ENCODE data around the gene RBM10. TPM values are rescaled to one million over a fixed set of nuclear protein-coding genes. Genes with fewer than 3 reads are reported as not detected.

Gene RBM10
- total RNA-seq, 3 donors from 2014 or later = 28.2 to 33.1 (median 31.0) TPM

DNA sequence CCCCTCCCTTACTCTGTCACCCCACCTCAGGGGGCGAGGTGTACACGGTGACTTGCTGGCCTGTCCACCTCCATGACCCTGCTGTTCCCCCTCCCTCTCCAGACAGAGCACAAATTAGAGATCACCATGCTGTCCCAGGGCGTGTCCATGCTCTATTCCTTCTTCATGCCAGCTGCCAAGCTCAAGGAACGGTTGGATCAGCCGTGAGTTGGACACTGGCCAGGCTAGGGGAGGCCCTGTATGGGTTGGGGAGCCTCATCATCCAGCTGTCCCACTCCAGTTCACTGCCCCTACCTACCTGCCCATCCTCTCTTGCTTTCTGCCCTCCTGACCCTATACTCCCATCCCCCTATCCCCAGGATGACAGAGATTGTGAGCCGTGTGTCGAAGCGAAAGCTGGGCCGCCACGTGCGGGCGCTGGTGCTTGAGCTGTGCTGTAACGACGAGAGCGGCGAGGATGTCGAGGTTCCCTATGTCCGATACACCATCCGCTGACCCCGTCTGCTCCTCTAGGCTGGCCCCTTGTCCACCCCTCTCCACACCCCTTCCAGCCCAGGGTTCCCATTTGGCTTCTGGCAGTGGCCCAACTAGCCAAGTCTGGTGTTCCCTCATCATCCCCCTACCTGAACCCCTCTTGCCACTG, 69.5 kb downstream of the RBM10 start:
- Histone ChIP-seq H3K4me1 (peaks cover 0 to 9% of the 10 kb centered on the region in 2 donors), H3K27ac (peak overlapping the region in 1 of 2 donors; percentile 97), H3K27me3 (no peaks in the 10 kb centered on the region), H3K36me3 (peaks cover 7% of the 10 kb centered on the region), H3K9me3 (no peaks in the 10 kb centered on the region), H3K4me3 (no peak overlapping the region)
- intact Hi-C loops (cut with DNase I; ENCODE audit: low total_unique reads) = no loop called here
- no peak for TF ChIP-seq POLR2A (IDR thresholded peaks at IDR 0.05)
- TF ChIP-seq, protein P1, sequence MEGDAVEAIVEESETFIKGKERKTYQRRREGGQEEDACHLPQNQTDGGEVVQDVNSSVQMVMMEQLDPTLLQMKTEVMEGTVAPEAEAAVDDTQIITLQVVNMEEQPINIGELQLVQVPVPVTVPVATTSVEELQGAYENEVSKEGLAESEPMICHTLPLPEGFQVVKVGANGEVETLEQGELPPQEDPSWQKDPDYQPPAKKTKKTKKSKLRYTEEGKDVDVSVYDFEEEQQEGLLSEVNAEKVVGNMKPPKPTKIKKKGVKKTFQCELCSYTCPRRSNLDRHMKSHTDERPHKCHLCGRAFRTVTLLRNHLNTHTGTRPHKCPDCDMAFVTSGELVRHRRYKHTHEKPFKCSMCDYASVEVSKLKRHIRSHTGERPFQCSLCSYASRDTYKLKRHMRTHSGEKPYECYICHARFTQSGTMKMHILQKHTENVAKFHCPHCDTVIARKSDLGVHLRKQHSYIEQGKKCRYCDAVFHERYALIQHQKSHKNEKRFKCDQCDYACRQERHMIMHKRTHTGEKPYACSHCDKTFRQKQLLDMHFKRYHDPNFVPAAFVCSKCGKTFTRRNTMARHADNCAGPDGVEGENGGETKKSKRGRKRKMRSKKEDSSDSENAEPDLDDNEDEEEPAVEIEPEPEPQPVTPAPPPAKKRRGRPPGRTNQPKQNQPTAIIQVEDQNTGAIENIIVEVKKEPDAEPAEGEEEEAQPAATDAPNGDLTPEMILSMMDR (IDR thresholded peaks at IDR 0.05) = no peak
- no peak for TF ChIP-seq POLR2AphosphoS5 (IDR thresholded peaks at IDR 0.05)
- DNase-seq (ENCODE audit: low spot score in 2 of 2) = no peak

DNA sequence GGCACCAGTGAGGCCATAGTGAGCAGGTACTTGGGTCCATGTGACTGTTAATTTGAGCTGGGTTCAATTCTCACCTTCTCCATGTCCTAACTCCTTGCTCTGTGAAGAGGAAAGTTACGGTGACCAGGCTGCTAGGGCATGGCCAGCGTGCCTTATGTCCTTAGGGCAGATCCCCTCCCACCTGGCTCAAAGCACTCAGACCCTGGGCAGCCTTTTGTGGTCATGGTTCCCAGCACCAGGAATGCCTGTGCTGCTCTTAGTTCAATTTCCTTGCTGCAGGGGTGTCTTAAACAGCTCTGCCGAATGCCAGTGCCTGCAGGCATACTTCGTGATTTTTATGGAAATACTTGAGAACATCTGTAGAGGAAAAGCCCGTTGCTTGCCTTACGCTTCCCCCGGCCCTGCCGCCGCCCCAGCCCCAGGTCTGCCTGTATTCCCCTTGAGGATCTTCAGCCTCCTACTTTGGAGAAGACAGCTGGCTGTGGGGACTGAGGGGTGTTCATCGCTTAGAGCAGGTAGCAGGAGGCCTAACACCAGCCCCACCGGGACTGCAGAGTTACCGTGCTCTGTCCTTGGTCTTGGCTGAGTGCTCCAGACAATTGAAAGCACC, 70.4 kb downstream of the RBM10 start:
- peaks cover 7% of the 10 kb centered on the region for H3K36me3 ChIP-seq
- DNase-seq (ENCODE audit: low spot score in 2 of 2) = no peak

DNA sequence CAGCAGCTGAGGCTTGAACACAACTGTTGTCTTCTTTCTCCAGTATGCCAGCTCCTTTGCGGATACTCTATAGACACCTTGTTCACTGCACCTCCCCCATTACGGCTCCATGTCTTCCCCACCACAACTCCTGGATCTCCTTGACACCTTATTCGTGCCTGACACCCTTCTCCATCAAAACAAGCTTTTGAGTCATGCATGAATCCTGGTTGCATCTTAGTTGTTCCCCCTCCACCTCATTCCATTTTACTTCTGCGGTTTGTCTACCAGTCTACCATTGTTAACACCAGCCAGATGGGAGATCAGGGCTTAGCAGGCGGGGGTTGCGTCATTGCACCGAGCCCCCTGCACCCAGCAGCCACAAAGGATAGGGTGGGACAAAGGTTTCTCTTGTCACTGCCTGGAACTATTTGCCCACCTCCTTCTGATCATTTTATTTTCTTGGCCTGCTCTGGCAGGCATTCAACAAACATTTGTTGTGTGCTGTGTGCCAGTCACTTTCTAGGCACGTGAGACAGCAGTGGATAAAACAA, 71.4 kb downstream of the RBM10 start:
- intact Hi-C loops (cut with DNase I; ENCODE audit: low total_unique reads) = no loop called here
- DNase-seq (ENCODE audit: low spot score in 2 of 2) = no peak
- peaks cover 7% of the 10 kb centered on the region for H3K36me3 ChIP-seq

More for the DNA sequence above, 70.4 kb downstream of the RBM10 start:
- H3K4me3 ChIP-seq = no peak overlapping the region
- TF ChIP-seq, protein P1 (IDR thresholded peaks at IDR 0.05) = no peak
- no peak for TF ChIP-seq POLR2AphosphoS5 (IDR thresholded peaks at IDR 0.05)
- peak overlapping the region; percentile 89 to 97 for H3K27ac ChIP-seq
- H3K4me1 ChIP-seq = peaks cover 3 to 9% of the 10 kb centered on the region in 2 donors
- H3K9me3 ChIP-seq = no peaks in the 10 kb centered on the region
- intact Hi-C loops (cut with DNase I; ENCODE audit: low total_unique reads) = no loop called here
- H3K27me3 ChIP-seq = no peaks in the 10 kb centered on the region

DNA sequence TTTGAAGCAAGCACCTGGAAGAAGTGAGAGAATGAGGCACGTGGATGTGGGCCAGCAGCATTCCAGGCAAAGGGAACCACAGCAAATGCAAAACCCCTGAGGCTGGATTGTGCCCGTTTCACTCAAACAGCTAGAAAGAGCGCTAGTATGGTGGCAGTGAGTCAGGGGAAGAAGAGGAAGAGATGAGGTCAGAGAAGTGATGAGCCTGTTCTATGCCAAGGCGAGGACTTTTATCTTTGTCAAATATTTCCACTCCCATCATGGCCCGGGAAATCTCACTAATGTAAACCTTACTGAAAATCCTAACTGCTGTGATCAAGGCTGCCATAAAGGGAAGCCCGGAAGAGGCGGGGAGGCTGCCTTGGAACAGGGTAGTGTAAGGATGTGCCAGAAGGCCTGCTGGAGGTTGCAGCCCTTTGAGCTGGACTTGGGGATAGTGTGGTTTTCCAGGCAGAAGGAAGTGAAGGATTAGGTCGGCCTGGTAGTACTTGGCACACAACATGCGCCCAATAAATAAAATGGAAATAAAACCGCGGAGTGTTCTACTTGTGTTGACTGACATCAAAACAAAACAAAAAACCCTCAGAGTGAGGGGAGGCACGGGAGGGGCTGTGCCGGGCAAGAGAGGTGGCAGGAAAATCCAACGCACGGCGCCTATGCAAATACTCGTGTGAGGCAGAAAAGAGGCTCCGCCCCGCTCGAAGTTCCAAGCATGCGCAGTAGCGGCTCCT, 72.3 kb downstream of the RBM10 start:
- Histone ChIP-seq H3K27ac (peak overlapping the region; percentile 89 to 97), H3K27me3 (no peaks in the 10 kb centered on the region), H3K4me1 (peaks cover 6 to 9% of the 10 kb centered on the region in 2 donors), H3K9me3 (no peaks in the 10 kb centered on the region), H3K36me3 (peaks cover 5% of the 10 kb centered on the region), H3K4me3 (peak overlapping the region; percentile 22 to 96 (median 85))
- peak; percentile 67 to 76 for DNase-seq (ENCODE audit: low spot score in 2 of 2)
- intact Hi-C loops (cut with DNase I; ENCODE audit: low total_unique reads) = no loop called here
- TF ChIP-seq POLR2A (IDR thresholded peaks at IDR 0.05) (no peak), POLR2AphosphoS5 (IDR thresholded peaks at IDR 0.05) (peak in 2 of 3 donors; percentile 31 to 42)

More for the DNA sequence above, 71.4 kb downstream of the RBM10 start:
- no peaks in the 10 kb centered on the region for H3K9me3 ChIP-seq
- no peaks in the 10 kb centered on the region for H3K27me3 ChIP-seq
- TF ChIP-seq POLR2AphosphoS5 (IDR thresholded peaks at IDR 0.05) (no peak), POLR2A (IDR thresholded peaks at IDR 0.05) (no peak)
- TF ChIP-seq, protein P1 (IDR thresholded peaks at IDR 0.05) = no peak
- H3K27ac ChIP-seq = peak overlapping the region; percentile 89 to 97
- peaks cover 6 to 9% of the 10 kb centered on the region in 2 donors for H3K4me1 ChIP-seq
- no peak overlapping the region for H3K4me3 ChIP-seq

DNA sequence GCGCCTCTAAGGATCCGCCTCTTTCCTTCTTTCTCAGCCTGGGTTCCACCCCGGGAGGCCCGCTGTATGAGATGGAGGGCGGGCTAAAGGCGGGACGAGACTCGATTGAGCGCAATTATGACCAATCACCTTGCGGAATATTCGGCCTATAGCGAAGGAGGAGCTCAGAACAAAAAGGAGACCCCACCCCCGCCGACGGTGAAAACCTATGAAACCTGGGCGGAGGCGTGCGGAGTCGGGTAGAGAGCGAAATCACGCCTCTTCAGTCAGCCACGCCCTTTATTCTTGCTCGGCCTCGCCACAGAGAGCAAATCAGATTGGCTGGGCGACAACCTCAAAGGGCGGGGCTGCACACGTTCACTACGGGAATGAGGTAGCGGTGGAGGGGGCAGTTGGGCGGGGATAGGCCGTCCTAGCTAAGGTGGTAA, 72.8 kb downstream of the RBM10 start:
- peak overlapping the region; percentile 76 to 96 (median 85) for H3K4me3 ChIP-seq
- DNase-seq (ENCODE audit: low spot score in 2 of 2) = peak; percentile 94 to 99
- intact Hi-C loops (cut with DNase I; ENCODE audit: low total_unique reads) = no loop called here
- H3K4me1 ChIP-seq = peaks cover 6 to 9% of the 10 kb centered on the region in 2 donors
- TF ChIP-seq, protein P1 (IDR thresholded peaks at IDR 0.05) = no peak
- TF ChIP-seq POLR2AphosphoS5 (IDR thresholded peaks at IDR 0.05) = peak in 1 of 3 donors; percentile 3
- no peaks in the 10 kb centered on the region for H3K9me3 ChIP-seq
- no peaks in the 10 kb centered on the region for H3K36me3 ChIP-seq
- H3K27ac ChIP-seq = peak overlapping the region; percentile 94 to 97
- peaks cover 0 to 1% of the 10 kb centered on the region in 2 donors for H3K27me3 ChIP-seq
